ENCODE measurements around the gene DGKB. TPM values are rescaled to one million over a fixed set of nuclear protein-coding genes. Genes with fewer than 3 reads are reported as not detected.

DGKB gene
- total RNA-seq, 1 experiment from 2014 or later = not detected

- Histone ChIP-seq H3K36me3 (ENCODE audit: insufficient read depth, low read length, poor library complexity, severe bottlenecking) (no peaks in the 10 kb centered on the region), H3K4me3 (ENCODE audit: low read depth, low read length, poor library complexity, severe bottlenecking) (no peak overlapping the region), H3K27ac (ENCODE audit: low read depth, low read length, poor library complexity, severe bottlenecking) (no peak overlapping the region), H3K9me3 (ENCODE audit: low read depth, low read length, poor library complexity, severe bottlenecking) (no peaks in the 10 kb centered on the region), H3K27me3 (replicated peaks; ENCODE audit: insufficient read depth, low read depth, low read length, poor library complexity) (no peaks in the 10 kb centered on the region), H3K4me1 (ENCODE audit: insufficient read depth, low read length, poor library complexity, severe bottlenecking) (no peaks in the 10 kb centered on the region)
- intact Hi-C loops (cut with micrococcal nuclease; ENCODE audit: unreplicated experiment) = no loop called here
- no peak for DNase-seq (ENCODE audit: low spot score)
- TF ChIP-seq CTCF (conservative IDR thresholded peaks at IDR 0.05; ENCODE audit: low read depth, low read length) = no peak
- no peak for TF ChIP-seq EZH2 (IDR thresholded peaks at IDR 0.05; ENCODE audit: borderline replicate concordance, low read depth, low read length, poor library complexity, severe bottlenecking)
- CTCF ChIA-PET = no interaction called here
- no TSS peak for BruUV-seq (replicated peaks)
- POLR2A ChIA-PET (ENCODE audit: low non-redundant PET) = no interaction called here
Measured at GRCh38 chr7:14859267-14859666, 43.3 kb downstream of the DGKB start.

- TF ChIP-seq CTCF (conservative IDR thresholded peaks at IDR 0.05; ENCODE audit: low read depth, low read length) (no peak), EZH2 (IDR thresholded peaks at IDR 0.05; ENCODE audit: borderline replicate concordance, low read depth, low read length, poor library complexity, severe bottlenecking) (no peak)
- H3K4me3 ChIP-seq (ENCODE audit: low read depth, low read length, poor library complexity, severe bottlenecking) = no peak overlapping the region
- intact Hi-C loops (cut with micrococcal nuclease; ENCODE audit: unreplicated experiment) = no loop called here
- no TSS peak for BruUV-seq (replicated peaks)
- ChIA-PET CTCF (no interaction called here), POLR2A (ENCODE audit: low non-redundant PET) (no interaction called here)
- no peaks in the 10 kb centered on the region for H3K4me1 ChIP-seq (ENCODE audit: insufficient read depth, low read length, poor library complexity, severe bottlenecking)
- H3K9me3 ChIP-seq (ENCODE audit: low read depth, low read length, poor library complexity, severe bottlenecking) = no peaks in the 10 kb centered on the region
- DNase-seq (ENCODE audit: low spot score) = no peak
- H3K27ac ChIP-seq (ENCODE audit: low read depth, low read length, poor library complexity, severe bottlenecking) = no peak overlapping the region
- H3K36me3 ChIP-seq (ENCODE audit: insufficient read depth, low read length, poor library complexity, severe bottlenecking) = no peaks in the 10 kb centered on the region
- no peaks in the 10 kb centered on the region for H3K27me3 ChIP-seq (replicated peaks; ENCODE audit: insufficient read depth, low read depth, low read length, poor library complexity)
Measured at GRCh38 chr7:14858866-14859265, 43.7 kb downstream of the DGKB start.

GRCh38 chr7:14858410-14858809 lies 44.1 kb downstream of the DGKB start:
- Histone ChIP-seq H3K4me1 (ENCODE audit: insufficient read depth, low read length, poor library complexity, severe bottlenecking) (no peaks in the 10 kb centered on the region), H3K4me3 (ENCODE audit: low read depth, low read length, poor library complexity, severe bottlenecking) (no peak overlapping the region), H3K27me3 (replicated peaks; ENCODE audit: insufficient read depth, low read depth, low read length, poor library complexity) (no peaks in the 10 kb centered on the region), H3K36me3 (ENCODE audit: insufficient read depth, low read length, poor library complexity, severe bottlenecking) (no peaks in the 10 kb centered on the region), H3K27ac (ENCODE audit: low read depth, low read length, poor library complexity, severe bottlenecking) (no peak overlapping the region), H3K9me3 (ENCODE audit: low read depth, low read length, poor library complexity, severe bottlenecking) (no peaks in the 10 kb centered on the region)
- intact Hi-C loops (cut with micrococcal nuclease; ENCODE audit: unreplicated experiment) = no loop called here
- no peak for TF ChIP-seq CTCF (conservative IDR thresholded peaks at IDR 0.05; ENCODE audit: low read depth, low read length)
- TF ChIP-seq EZH2 (IDR thresholded peaks at IDR 0.05; ENCODE audit: borderline replicate concordance, low read depth, low read length, poor library complexity, severe bottlenecking) = no peak
- no peak for DNase-seq (ENCODE audit: low spot score)
- BruUV-seq (replicated peaks) = no TSS peak
- ChIA-PET POLR2A (ENCODE audit: low non-redundant PET) (no interaction called here), CTCF (no interaction called here)
